Measurements from ENCODE around the gene ZNF536.
A peak's percentile ranks its signal among the peaks of the same experiment; 100 is the strongest.

Gene ZNF536

GRCh38 chr19:30335306-30335886 lies 36.8 kb upstream of the ZNF536 start:
- H3K4me3 ChIP-seq (ENCODE audit: low read length): no peak overlapping the region
- TF ChIP-seq CTCF (conservative IDR thresholded peaks at IDR 0.05; ENCODE audit: low read length): no peak
- DNase-seq (ENCODE audit: low read depth): no peak

- H3K4me3 ChIP-seq (ENCODE audit: low read length): no peak overlapping the region
- TF ChIP-seq CTCF (conservative IDR thresholded peaks at IDR 0.05; ENCODE audit: low read length): no peak
Observed at GRCh38 chr19:30336290-30336689, 35.9 kb upstream of the ZNF536 start.

GRCh38 chr19:30338041-30338456 lies 34.1 kb upstream of the ZNF536 start:
- no peak overlapping the region for H3K4me3 ChIP-seq (ENCODE audit: low read length)
- no peak for DNase-seq (ENCODE audit: low read depth)
- no peak for TF ChIP-seq CTCF (conservative IDR thresholded peaks at IDR 0.05; ENCODE audit: low read length)

More at GRCh38 chr19:30336290-30336689, 35.9 kb upstream of the ZNF536 start:
- DNase-seq (ENCODE audit: low read depth): no peak

GRCh38 chr19:30338878-30339623 lies 33.1 kb upstream of the ZNF536 start:
- no peak overlapping the region for H3K4me3 ChIP-seq (ENCODE audit: low read length)
- no peak for TF ChIP-seq CTCF (conservative IDR thresholded peaks at IDR 0.05; ENCODE audit: low read length)
- no peak for DNase-seq (ENCODE audit: low read depth)

- H3K4me3 ChIP-seq (ENCODE audit: low read length): no peak overlapping the region
- TF ChIP-seq CTCF (conservative IDR thresholded peaks at IDR 0.05; ENCODE audit: low read length): no peak
- no peak for DNase-seq (ENCODE audit: low read depth)
Observed at GRCh38 chr19:30339624-30340525, 32.3 kb upstream of the ZNF536 start.

- no peak overlapping the region for H3K4me3 ChIP-seq (ENCODE audit: low read length)
- no peak for TF ChIP-seq CTCF (conservative IDR thresholded peaks at IDR 0.05; ENCODE audit: low read length)
- peak; percentile 57 for DNase-seq (ENCODE audit: low read depth)
Observed at GRCh38 chr19:30340771-30341561, 31.2 kb upstream of the ZNF536 start.

Data from AG10803 (cell line).